Measurements from ENCODE around the gene WNT6. TPM values are rescaled to one million over a fixed set of nuclear protein-coding genes. Genes with fewer than 3 reads are reported as not detected.

WNT6 gene
- total RNA-seq, 1 donor from 2014 or later: 0.64 TPM

- peaks cover 33% of the 10 kb centered on the region for H3K4me1 Mint-ChIP-seq (ENCODE audit: unreplicated experiment)
- H3K9me3 Mint-ChIP-seq (ENCODE audit: unreplicated experiment): no peaks in the 10 kb centered on the region
- H3K4me3 Mint-ChIP-seq (ENCODE audit: unreplicated experiment): no peak overlapping the region
These were observed 4.7 kb upstream of the WNT6 start for GRCh38 chr2:218854860-218855259.

GRCh38 chr2:218855305-218856166, 4.1 kb upstream of the WNT6 start:
- Mint-ChIP-seq H3K36me3 (ENCODE audit: unreplicated experiment) (no peaks in the 10 kb centered on the region), H3K4me1 (ENCODE audit: unreplicated experiment) (peaks cover 39% of the 10 kb centered on the region), H3K27me3 (ENCODE audit: unreplicated experiment) (peaks cover 64% of the 10 kb centered on the region), H3K27ac (ENCODE audit: unreplicated experiment) (no peak overlapping the region), H3K4me3 (ENCODE audit: unreplicated experiment) (no peak overlapping the region), H3K9me3 (ENCODE audit: unreplicated experiment) (no peaks in the 10 kb centered on the region)
- no peak for DNase-seq (ENCODE audit: extremely low spot score, unreplicated experiment)
- TF ChIP-seq, protein P1, sequence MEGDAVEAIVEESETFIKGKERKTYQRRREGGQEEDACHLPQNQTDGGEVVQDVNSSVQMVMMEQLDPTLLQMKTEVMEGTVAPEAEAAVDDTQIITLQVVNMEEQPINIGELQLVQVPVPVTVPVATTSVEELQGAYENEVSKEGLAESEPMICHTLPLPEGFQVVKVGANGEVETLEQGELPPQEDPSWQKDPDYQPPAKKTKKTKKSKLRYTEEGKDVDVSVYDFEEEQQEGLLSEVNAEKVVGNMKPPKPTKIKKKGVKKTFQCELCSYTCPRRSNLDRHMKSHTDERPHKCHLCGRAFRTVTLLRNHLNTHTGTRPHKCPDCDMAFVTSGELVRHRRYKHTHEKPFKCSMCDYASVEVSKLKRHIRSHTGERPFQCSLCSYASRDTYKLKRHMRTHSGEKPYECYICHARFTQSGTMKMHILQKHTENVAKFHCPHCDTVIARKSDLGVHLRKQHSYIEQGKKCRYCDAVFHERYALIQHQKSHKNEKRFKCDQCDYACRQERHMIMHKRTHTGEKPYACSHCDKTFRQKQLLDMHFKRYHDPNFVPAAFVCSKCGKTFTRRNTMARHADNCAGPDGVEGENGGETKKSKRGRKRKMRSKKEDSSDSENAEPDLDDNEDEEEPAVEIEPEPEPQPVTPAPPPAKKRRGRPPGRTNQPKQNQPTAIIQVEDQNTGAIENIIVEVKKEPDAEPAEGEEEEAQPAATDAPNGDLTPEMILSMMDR (IDR thresholded peaks at IDR 0.05): no peak

More at GRCh38 chr2:218854860-218855259, 4.7 kb upstream of the WNT6 start:
- TF ChIP-seq, protein P1 (IDR thresholded peaks at IDR 0.05): no peak
- H3K36me3 Mint-ChIP-seq (ENCODE audit: unreplicated experiment): no peaks in the 10 kb centered on the region
- H3K27ac Mint-ChIP-seq (ENCODE audit: unreplicated experiment): no peak overlapping the region
- DNase-seq (ENCODE audit: extremely low spot score, unreplicated experiment): no peak
- H3K27me3 Mint-ChIP-seq (ENCODE audit: unreplicated experiment): peaks cover 64% of the 10 kb centered on the region

GRCh38 chr2:218856167-218856895, 3.3 kb upstream of the WNT6 start:
- no peak overlapping the region for H3K4me3 Mint-ChIP-seq (ENCODE audit: unreplicated experiment)
- H3K27ac Mint-ChIP-seq (ENCODE audit: unreplicated experiment): no peak overlapping the region
- H3K36me3 Mint-ChIP-seq (ENCODE audit: unreplicated experiment): no peaks in the 10 kb centered on the region
- DNase-seq (ENCODE audit: extremely low spot score, unreplicated experiment): no peak
- no peaks in the 10 kb centered on the region for H3K9me3 Mint-ChIP-seq (ENCODE audit: unreplicated experiment)
- peaks cover 63% of the 10 kb centered on the region for H3K27me3 Mint-ChIP-seq (ENCODE audit: unreplicated experiment)
- TF ChIP-seq, protein P1 (IDR thresholded peaks at IDR 0.05): no peak
- H3K4me1 Mint-ChIP-seq (ENCODE audit: unreplicated experiment): peaks cover 44% of the 10 kb centered on the region

GRCh38 chr2:218856896-218857243, 2.7 kb upstream of the WNT6 start:
- Mint-ChIP-seq H3K4me3 (ENCODE audit: unreplicated experiment) (no peak overlapping the region), H3K27ac (ENCODE audit: unreplicated experiment) (no peak overlapping the region), H3K4me1 (ENCODE audit: unreplicated experiment) (peaks cover 44% of the 10 kb centered on the region), H3K27me3 (ENCODE audit: unreplicated experiment) (peaks cover 67% of the 10 kb centered on the region), H3K36me3 (ENCODE audit: unreplicated experiment) (no peaks in the 10 kb centered on the region), H3K9me3 (ENCODE audit: unreplicated experiment) (no peaks in the 10 kb centered on the region)
- TF ChIP-seq, protein P1 (IDR thresholded peaks at IDR 0.05): no peak
- no peak for DNase-seq (ENCODE audit: extremely low spot score, unreplicated experiment)

Measured in osteocyte (in vitro differentiated cells).